GM12878 (cell line): ENCODE results near the gene CROCC.

Experiments
- FOS ChIP-seq: IDR thresholded peaks from 3 replicates; pipeline ENCODE4 v1.6.1; 2011; ENCODE audit warnings: borderline replicate concordance; ENCODE audit not compliant: insufficient read length; ENCODE audit errors: extremely low read depth
- STAT3 ChIP-seq: IDR thresholded peaks from 2 replicates; pipeline ENCODE4 v1.6.1; 2011; ENCODE audit warnings: low read depth, low read length, improper control_type of control experiment
- ZNF274 ChIP-seq: IDR thresholded peaks from one replicate; pipeline ENCODE4 v1.8.0; 2011; ENCODE audit not compliant: insufficient read length, insufficient read depth
- TF ChIP-seq, protein P1 (sequence below), 3 experiments: IDR thresholded peaks in 2 of 3; conservative IDR thresholded peaks in 1 of 3; 2 replicates each; pipeline ENCODE4 v1.5.1; 2011; ENCODE audit warnings: low read depth in 3 of 3, low read length in 3 of 3, mild to moderate bottlenecking in 3 of 3, control low read depth in 2 of 3, moderate library complexity in 2 of 3, inconsistent platforms in 1 of 3, mixed read lengths in 1 of 3; ENCODE audit not compliant: control insufficient read depth in 2 of 3, insufficient read depth in 1 of 3; ENCODE audit errors: extremely low read depth in 1 of 3

DNA sequence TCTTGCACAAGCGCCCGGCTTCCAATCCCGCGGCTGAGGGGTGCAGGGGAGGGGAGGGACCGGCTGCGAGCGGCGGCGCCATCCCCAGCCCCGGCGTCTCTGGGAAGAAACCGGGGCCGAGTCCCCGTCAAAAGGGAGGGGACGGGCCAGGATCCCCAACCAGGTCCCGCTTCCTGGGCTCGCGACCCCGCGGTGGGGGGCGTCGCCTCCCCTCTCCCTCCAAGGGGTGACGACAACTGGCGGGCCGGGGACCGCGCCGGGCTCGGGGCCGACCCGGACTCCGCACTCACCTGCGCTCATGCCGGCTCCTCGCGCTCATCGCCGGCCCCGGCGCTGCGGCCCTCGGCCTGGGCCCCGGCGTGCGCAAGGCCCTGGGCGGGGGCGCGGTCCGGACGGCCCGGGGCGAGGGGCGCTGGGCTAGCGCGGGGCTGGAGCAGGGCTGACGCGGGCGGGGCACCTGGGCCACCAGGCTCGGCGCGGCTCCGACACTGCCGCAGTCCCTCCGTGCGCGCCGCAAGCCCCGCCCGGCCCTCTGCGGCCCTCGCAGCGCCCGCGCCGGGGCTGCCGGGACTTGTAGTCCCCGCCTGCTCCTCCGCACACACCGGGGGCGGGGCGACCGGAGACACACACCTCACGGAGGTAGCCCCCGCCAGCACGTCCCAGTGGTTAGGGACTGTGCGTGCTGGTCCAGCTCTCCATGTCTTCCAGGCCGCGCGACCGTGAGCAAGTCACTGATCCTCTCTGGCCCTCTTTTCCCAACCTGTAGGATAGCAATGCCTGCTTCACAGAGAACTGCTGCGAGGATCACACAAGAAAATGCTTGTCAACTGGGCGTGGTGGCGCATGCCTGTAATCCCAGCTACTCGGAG is 89.9 kb downstream of the CROCC start, which contains the start of gene ATP13A2:
- TF ChIP-seq STAT3 (no peak), ZNF274 (no peak), FOS (no peak)
- TF ChIP-seq, protein P1, sequence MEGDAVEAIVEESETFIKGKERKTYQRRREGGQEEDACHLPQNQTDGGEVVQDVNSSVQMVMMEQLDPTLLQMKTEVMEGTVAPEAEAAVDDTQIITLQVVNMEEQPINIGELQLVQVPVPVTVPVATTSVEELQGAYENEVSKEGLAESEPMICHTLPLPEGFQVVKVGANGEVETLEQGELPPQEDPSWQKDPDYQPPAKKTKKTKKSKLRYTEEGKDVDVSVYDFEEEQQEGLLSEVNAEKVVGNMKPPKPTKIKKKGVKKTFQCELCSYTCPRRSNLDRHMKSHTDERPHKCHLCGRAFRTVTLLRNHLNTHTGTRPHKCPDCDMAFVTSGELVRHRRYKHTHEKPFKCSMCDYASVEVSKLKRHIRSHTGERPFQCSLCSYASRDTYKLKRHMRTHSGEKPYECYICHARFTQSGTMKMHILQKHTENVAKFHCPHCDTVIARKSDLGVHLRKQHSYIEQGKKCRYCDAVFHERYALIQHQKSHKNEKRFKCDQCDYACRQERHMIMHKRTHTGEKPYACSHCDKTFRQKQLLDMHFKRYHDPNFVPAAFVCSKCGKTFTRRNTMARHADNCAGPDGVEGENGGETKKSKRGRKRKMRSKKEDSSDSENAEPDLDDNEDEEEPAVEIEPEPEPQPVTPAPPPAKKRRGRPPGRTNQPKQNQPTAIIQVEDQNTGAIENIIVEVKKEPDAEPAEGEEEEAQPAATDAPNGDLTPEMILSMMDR (IDR thresholded peaks at IDR 0.05 in 2 of 3, conservative IDR thresholded peaks at IDR 0.05 in 1 of 3; ENCODE audit: control insufficient read depth in 2 of 3, extremely low read depth in 1 of 3, insufficient read depth in 1 of 3, low read depth in 3 of 3, low read length in 3 of 3) = no peak
